ENCODE measurements around the gene ABTB1.

Gene ABTB1

DNA sequence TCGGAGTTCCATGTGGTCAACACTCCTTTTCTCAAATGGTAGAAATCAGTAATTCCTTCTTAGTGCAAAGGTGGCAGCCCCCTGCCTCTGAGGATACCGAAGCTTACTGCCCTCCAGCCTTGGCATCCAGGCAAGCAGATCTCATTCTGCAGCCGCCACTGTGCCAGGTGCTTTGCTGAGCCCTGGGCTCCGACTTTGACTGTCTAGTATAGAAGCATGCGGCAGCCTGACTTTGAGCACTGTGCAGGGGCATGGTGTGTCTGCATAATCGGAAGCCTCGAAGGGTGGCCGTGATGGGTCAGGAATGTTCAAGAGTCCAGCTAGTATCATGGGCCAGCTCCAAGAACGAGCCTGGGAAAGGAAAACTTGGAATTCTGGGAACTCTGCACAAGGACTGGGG, 39.7 kb downstream of the ABTB1 start:
- no peak overlapping the region for H3K27ac ChIP-seq (replicated peaks)
- H3K27me3 ChIP-seq (ENCODE audit: insufficient read depth, poor library complexity, severe bottlenecking), result no peaks in the 10 kb centered on the region
- no peak for DNase-seq (ENCODE audit: low read depth in 1 of 2, low spot score in 1 of 2)
- no peak for TF ChIP-seq SPI1 (IDR thresholded peaks at IDR 0.05; ENCODE audit: borderline replicate concordance, low read depth)
- no peak for TF ChIP-seq POLR2AphosphoS5 (IDR thresholded peaks at IDR 0.05; ENCODE audit: low read depth)
- no peak for TF ChIP-seq GABPA (IDR thresholded peaks at IDR 0.05; ENCODE audit: low read depth)
- TF ChIP-seq, protein P1, sequence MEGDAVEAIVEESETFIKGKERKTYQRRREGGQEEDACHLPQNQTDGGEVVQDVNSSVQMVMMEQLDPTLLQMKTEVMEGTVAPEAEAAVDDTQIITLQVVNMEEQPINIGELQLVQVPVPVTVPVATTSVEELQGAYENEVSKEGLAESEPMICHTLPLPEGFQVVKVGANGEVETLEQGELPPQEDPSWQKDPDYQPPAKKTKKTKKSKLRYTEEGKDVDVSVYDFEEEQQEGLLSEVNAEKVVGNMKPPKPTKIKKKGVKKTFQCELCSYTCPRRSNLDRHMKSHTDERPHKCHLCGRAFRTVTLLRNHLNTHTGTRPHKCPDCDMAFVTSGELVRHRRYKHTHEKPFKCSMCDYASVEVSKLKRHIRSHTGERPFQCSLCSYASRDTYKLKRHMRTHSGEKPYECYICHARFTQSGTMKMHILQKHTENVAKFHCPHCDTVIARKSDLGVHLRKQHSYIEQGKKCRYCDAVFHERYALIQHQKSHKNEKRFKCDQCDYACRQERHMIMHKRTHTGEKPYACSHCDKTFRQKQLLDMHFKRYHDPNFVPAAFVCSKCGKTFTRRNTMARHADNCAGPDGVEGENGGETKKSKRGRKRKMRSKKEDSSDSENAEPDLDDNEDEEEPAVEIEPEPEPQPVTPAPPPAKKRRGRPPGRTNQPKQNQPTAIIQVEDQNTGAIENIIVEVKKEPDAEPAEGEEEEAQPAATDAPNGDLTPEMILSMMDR (IDR thresholded peaks at IDR 0.05; ENCODE audit: insufficient read depth, low read length), result no peak
- TF ChIP-seq, protein P2, sequence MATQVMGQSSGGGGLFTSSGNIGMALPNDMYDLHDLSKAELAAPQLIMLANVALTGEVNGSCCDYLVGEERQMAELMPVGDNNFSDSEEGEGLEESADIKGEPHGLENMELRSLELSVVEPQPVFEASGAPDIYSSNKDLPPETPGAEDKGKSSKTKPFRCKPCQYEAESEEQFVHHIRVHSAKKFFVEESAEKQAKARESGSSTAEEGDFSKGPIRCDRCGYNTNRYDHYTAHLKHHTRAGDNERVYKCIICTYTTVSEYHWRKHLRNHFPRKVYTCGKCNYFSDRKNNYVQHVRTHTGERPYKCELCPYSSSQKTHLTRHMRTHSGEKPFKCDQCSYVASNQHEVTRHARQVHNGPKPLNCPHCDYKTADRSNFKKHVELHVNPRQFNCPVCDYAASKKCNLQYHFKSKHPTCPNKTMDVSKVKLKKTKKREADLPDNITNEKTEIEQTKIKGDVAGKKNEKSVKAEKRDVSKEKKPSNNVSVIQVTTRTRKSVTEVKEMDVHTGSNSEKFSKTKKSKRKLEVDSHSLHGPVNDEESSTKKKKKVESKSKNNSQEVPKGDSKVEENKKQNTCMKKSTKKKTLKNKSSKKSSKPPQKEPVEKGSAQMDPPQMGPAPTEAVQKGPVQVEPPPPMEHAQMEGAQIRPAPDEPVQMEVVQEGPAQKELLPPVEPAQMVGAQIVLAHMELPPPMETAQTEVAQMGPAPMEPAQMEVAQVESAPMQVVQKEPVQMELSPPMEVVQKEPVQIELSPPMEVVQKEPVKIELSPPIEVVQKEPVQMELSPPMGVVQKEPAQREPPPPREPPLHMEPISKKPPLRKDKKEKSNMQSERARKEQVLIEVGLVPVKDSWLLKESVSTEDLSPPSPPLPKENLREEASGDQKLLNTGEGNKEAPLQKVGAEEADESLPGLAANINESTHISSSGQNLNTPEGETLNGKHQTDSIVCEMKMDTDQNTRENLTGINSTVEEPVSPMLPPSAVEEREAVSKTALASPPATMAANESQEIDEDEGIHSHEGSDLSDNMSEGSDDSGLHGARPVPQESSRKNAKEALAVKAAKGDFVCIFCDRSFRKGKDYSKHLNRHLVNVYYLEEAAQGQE (IDR thresholded peaks at IDR 0.05; ENCODE audit: insufficient replicate concordance, low read depth), result no peak
- no peak overlapping the region for H3K4me3 ChIP-seq (replicated peaks; ENCODE audit: insufficient read depth, low read length)

DNA sequence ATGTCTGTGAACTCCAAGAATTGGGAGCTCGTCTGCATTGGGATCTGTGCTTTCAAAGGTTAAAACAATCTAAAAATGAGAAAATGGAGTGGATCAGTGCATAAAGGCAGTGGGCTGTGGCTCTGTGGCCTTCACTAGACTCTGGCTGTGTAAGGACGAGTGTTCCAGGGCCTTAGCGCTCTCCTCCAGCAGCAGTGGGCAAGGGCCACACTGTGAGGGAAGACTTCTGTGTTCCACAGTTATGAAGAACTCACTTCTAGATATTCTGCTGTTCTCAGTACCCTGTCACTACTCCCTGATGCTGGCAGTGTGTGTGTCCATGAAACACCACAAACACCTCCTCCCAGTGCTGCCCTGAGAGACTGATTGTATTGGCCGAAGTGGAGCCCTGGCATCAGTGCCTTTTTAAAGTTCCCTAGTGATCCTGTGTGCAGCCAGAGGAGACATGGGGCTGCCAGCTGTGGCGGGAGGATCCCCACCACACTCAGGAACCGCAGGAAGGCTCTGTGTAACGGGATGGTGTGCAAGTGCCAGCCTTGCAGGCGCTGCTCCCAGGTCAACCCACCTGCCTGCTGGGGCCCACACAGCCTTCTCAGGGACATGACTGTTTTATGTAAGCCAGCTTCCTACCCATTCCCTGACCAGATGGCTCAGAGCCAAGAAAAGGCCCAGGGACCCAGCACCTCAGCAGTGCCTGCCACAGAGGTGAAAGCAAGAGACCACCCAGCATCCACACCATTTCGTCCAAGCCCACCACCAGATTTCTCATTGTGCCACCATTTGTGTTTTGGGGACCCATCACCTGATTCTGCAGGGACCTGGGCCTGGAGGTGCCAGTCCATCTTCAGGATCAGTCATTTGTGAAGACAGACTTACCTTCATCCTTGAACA, 40.4 kb downstream of the ABTB1 start:
- Histone ChIP-seq H3K27me3 (ENCODE audit: insufficient read depth, poor library complexity, severe bottlenecking) (no peaks in the 10 kb centered on the region), H3K4me3 (replicated peaks; ENCODE audit: insufficient read depth, low read length) (no peak overlapping the region), H3K27ac (replicated peaks) (no peak overlapping the region)
- DNase-seq (ENCODE audit: low read depth in 1 of 2, low spot score in 1 of 2), result no peak
- TF ChIP-seq, protein P1 (IDR thresholded peaks at IDR 0.05; ENCODE audit: insufficient read depth, low read length), result no peak
- no peak for TF ChIP-seq GABPA (IDR thresholded peaks at IDR 0.05; ENCODE audit: low read depth)
- TF ChIP-seq POLR2AphosphoS5 (IDR thresholded peaks at IDR 0.05; ENCODE audit: low read depth), result no peak
- no peak for TF ChIP-seq SPI1 (IDR thresholded peaks at IDR 0.05; ENCODE audit: borderline replicate concordance, low read depth)
- TF ChIP-seq, protein P2 (IDR thresholded peaks at IDR 0.05; ENCODE audit: insufficient replicate concordance, low read depth), result no peak

DNA sequence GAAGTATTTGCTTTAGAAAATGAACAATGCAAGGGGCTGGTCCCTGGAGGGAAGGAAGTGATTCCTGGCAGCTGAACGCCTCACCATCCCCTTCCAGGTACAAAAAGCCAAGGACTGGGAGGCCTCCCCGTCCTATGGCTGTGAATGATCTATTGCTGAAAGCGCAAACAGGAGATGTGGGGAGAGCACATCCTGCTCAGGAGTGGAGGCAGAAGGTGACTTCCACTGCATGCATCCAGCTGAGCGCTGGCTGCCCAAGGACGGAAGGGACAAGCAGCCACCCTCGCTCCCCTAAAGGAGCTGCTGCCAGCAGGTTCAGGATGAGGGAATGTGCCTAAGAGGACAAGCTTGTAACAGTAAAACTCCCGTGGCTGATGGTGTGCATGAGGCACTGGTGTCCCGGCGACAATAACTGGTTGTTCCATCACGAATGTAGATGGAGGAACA, 41.4 kb downstream of the ABTB1 start:
- DNase-seq (ENCODE audit: low read depth in 1 of 2, low spot score in 1 of 2), result no peak
- H3K4me3 ChIP-seq (replicated peaks; ENCODE audit: insufficient read depth, low read length), result no peak overlapping the region
- H3K27me3 ChIP-seq (ENCODE audit: insufficient read depth, poor library complexity, severe bottlenecking), result no peaks in the 10 kb centered on the region
- no peak overlapping the region for H3K27ac ChIP-seq (replicated peaks)
- TF ChIP-seq GABPA (IDR thresholded peaks at IDR 0.05; ENCODE audit: low read depth) (no peak), SPI1 (IDR thresholded peaks at IDR 0.05; ENCODE audit: borderline replicate concordance, low read depth) (no peak), POLR2AphosphoS5 (IDR thresholded peaks at IDR 0.05; ENCODE audit: low read depth) (no peak)
- TF ChIP-seq, protein P1 (IDR thresholded peaks at IDR 0.05; ENCODE audit: insufficient read depth, low read length), result no peak
- TF ChIP-seq, protein P2 (IDR thresholded peaks at IDR 0.05; ENCODE audit: insufficient replicate concordance, low read depth), result no peak
